SKM-1 treated with dmso at 0.1 percent for 144 hours (cell line): ENCODE measurements around the gene HADHB.
"Not testable (repeated sequence)": the region's sequence is repeated elsewhere in the genome, so short reads cannot be mapped to it uniquely, and the experiment has no call there.

Experiments used
- DNase-seq: peaks from one replicate; lab custom pipeline; 2025; ENCODE audit not compliant: unreplicated experiment; lab: John Stamatoyannopoulos, UW

HADHB gene

GRCh38 chr2:26290001-26290400 lies 45.3 kb downstream of the HADHB start:
- no peak for DNase-seq

- DNase-seq = no peak
Measured at GRCh38 chr2:26292646-26293045, 47.9 kb downstream of the HADHB start.

GRCh38 chr2:26295511-26295910 lies 50.8 kb downstream of the HADHB start:
- DNase-seq = no peak

- no peak for DNase-seq
Measured at GRCh38 chr2:26297061-26297460, 52.3 kb downstream of the HADHB start.

GRCh38 chr2:26298286-26298637 lies 53.5 kb downstream of the HADHB start:
- DNase-seq = no peak

- no peak for DNase-seq
Measured at GRCh38 chr2:26298638-26299393, 54.1 kb downstream of the HADHB start.

GRCh38 chr2:26299471-26300101 lies 54.8 kb downstream of the HADHB start:
- DNase-seq = no peak

- no peak for DNase-seq
Measured at GRCh38 chr2:26300234-26300925, 55.6 kb downstream of the HADHB start.

- no peak for DNase-seq
Measured at GRCh38 chr2:26302846-26303245, 58.1 kb downstream of the HADHB start.

- not testable (repeated sequence) for DNase-seq
Measured at GRCh38 chr2:26305094-26305493, 60.4 kb downstream of the HADHB start.

- DNase-seq = no peak
Measured at GRCh38 chr2:26305540-26305939, 60.8 kb downstream of the HADHB start.

- no peak for DNase-seq
Measured at GRCh38 chr2:26309921-26310320, 65.2 kb downstream of the HADHB start.

GRCh38 chr2:26312471-26312870 lies 67.7 kb downstream of the HADHB start:
- DNase-seq = no peak

- no peak for DNase-seq
Measured at GRCh38 chr2:26313446-26313845, 68.7 kb downstream of the HADHB start.

GRCh38 chr2:26314243-26314642 lies 69.5 kb downstream of the HADHB start:
- no peak for DNase-seq

GRCh38 chr2:26316041-26316440 lies 71.3 kb downstream of the HADHB start:
- DNase-seq = no peak

GRCh38 chr2:26316845-26317244 lies 72.1 kb downstream of the HADHB start:
- DNase-seq = no peak

GRCh38 chr2:26317377-26318105 lies 72.8 kb downstream of the HADHB start:
- DNase-seq = no peak

GRCh38 chr2:26318950-26319349 lies 74.2 kb downstream of the HADHB start:
- DNase-seq = no peak

- not testable (repeated sequence) for DNase-seq
Measured at GRCh38 chr2:26324479-26324878, 79.7 kb downstream of the HADHB start.

- DNase-seq = no peak
Measured at GRCh38 chr2:26324903-26325302, 80.2 kb downstream of the HADHB start.

GRCh38 chr2:26325851-26326250 lies 81.1 kb downstream of the HADHB start:
- no peak for DNase-seq
